Epithelial cell of proximal tubule (primary cell): ENCODE measurements around the gene PXK. TPM values are rescaled to one million over a fixed set of nuclear protein-coding genes. Genes with fewer than 3 reads are reported as not detected.

Experiments used
- DNase-seq: peaks from one replicate; pipeline ENCODE4 v3.0.0-alpha.2; 2011; ENCODE audit warnings: low read depth
- H3K4me3 ChIP-seq: 2 replicates; pipeline ENCODE4 v1.5.1; 2011; ENCODE audit warnings: low read depth, mild to moderate bottlenecking, low read length
- CTCF ChIP-seq: conservative IDR thresholded peaks from 2 replicates; pipeline ENCODE4 v1.5.1; 2012; ENCODE audit warnings: low read depth, mild to moderate bottlenecking, low read length
- total RNA-seq: library from RNA; depleted of rRNA; stranded (reverse); fragments of >200 nt; gene quantifications from 2 replicates; pipeline ENCODE4 v1.2.3, GENCODE V29; 2015

The PXK gene
- total RNA-seq, 1 donor from 2014 or later: 10.1 TPM

- no peak overlapping the region for H3K4me3 ChIP-seq
- TF ChIP-seq CTCF: no peak
- DNase-seq: peak; percentile 38
These were observed 55.9 kb downstream of the PXK start for GRCh38 chr3:58388550-58389091.

GRCh38 chr3:58391156-58391865 lies 58.6 kb downstream of the PXK start:
- no peak for DNase-seq
- no peak for TF ChIP-seq CTCF
- no peak overlapping the region for H3K4me3 ChIP-seq

GRCh38 chr3:58392181-58392580 lies 59.5 kb downstream of the PXK start:
- no peak overlapping the region for H3K4me3 ChIP-seq
- no peak for DNase-seq
- no peak for TF ChIP-seq CTCF

- H3K4me3 ChIP-seq: no peak overlapping the region
- no peak for TF ChIP-seq CTCF
These were observed 61.6 kb downstream of the PXK start for GRCh38 chr3:58394339-58394738.

GRCh38 chr3:58398669-58399333 lies 66.1 kb downstream of the PXK start:
- TF ChIP-seq CTCF: no peak
- no peak overlapping the region for H3K4me3 ChIP-seq
- no peak for DNase-seq

More at GRCh38 chr3:58394339-58394738, 61.6 kb downstream of the PXK start:
- no peak for DNase-seq

GRCh38 chr3:58403513-58404109 lies 70.9 kb downstream of the PXK start:
- TF ChIP-seq CTCF: no peak
- DNase-seq: no peak
- H3K4me3 ChIP-seq: no peak overlapping the region
